HG02943 (cell line): ENCODE results near the gene GAGE10.
A peak's percentile ranks its signal among the peaks of the same experiment; 100 is the strongest.

ENCODE experiments used
- ATAC-seq: cut with Tn5 transposase; IDR thresholded peaks from one replicate; pipeline ENCODE4 v1.9.1; 2021; ENCODE audit warnings: mild to moderate bottlenecking, low read depth, moderate library complexity; ENCODE audit not compliant: unreplicated experiment

The GAGE10 gene, protein sequence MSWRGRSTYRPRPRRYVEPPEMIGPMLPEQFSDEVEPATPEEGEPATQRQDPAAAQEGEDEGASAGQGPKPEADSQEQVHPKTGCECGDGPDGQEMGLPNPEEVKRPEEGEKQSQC

DNA sequence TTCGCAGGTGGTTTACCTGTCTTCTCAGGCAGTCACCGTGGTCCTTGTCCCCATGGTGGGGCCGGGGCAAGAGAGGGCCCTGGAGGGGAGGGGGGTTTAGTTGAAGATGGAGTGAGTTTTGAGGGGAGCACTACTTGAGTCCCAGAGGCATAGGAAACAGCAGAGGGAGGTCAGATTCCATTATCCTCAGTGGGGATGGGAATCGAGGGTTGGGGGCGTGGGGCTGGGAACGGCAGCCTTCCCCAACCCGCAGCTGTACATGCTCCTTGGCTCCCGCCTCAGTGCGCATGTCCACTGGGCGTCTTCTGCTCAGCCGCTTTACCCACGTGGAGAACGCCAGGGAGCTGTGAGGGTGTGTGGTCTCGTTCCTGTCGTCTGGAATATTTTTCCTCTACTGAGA is at the start of gene GAGE10:
Gene GAGE10, plus strand, starts transcription at position 301 of the 400 bp plus-strand sequence. CDS start 1,214 bp downstream, outside the sequence.
- ATAC-seq, result no peak

DNA sequence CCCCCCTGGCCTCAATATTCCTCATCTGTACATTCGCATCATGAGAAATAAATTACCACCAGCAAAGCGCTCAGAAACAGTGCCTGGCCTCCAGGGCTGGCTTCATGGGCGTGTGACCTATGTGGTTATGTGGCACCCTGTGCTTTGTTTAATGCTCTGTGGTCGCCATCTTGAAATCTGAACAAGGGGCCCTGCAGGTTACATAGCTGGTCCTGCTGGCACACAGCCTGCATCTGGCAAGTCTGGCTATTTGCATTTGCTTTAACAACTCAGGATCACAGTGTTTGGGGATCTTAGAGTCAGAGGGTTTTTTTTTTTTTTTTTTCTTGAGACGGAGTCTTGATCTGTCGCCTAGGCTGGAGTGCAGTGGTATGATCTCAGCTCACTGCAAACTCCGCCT is 48.8 kb upstream of the GAGE10 start:
- no peak for ATAC-seq

DNA sequence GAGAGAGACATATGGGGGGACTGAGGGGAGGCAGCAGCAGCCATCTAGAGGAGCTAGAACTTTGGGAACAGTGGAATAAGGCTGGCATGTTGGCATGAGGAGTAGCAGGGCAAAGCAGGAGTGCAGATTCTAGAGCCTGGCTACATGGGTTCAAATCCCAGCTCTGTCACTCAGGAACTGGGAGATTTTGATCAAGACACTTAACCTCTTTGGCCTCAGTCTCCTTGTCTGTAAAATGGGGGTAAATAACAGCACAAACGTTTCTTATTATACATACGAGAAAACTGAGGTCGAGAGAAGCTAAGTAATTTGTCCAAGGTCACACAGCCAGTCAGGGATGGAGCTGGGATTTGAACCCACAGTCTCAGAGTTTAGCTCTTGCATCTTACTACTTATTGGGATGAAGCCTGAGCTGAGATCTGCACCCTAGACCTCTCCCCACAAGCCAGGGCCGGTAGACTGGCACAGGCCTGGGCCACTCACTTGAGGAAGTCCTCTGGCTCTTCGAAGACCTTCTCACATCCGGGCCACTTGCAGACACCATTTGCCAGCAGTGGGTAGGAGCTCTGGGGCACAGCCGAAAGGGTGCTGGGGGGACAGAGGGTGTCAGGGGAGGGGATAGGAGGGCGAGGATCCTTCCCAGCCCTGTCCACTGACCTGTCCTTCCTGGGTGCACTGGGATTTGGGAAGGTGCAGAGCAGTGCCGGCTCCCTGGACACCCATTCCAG is 47.0 kb upstream of the GAGE10 start:
- ATAC-seq, result no peak

DNA sequence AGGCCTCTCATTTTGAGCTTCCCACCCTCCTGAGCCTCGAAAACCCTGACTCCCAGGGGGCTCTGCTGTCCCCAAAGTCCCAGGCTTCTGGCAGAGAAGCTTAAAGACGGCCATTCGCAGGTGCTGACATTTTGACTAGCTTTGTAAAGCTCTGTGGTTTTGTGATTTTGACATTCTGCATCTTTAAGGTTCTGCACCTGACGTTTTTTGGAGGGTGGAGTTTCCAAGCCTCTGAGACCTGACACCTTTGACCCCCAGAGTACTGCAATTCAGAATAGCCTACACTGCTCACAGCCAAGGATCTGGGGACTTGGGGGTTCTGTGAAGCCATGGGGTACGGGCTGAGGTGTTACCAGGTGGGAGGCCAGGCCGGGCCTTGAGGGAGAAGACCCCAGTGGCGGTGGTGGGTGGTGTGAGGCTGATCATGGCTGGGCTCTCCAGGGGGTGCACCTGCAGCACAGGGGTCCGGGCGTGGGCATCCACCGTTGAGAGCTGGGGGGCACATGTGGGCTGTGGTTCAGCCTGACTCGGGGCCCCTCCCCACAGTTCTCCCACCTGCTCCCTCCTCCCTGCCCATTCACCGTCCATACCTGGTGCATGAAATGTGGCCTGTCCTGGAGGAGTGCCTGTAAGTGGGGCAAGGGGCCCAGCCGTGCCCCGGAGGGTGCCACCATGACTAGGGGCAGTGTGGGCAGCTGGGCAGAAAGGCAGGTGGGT is 46.2 kb upstream of the GAGE10 start:
- no peak for ATAC-seq

DNA sequence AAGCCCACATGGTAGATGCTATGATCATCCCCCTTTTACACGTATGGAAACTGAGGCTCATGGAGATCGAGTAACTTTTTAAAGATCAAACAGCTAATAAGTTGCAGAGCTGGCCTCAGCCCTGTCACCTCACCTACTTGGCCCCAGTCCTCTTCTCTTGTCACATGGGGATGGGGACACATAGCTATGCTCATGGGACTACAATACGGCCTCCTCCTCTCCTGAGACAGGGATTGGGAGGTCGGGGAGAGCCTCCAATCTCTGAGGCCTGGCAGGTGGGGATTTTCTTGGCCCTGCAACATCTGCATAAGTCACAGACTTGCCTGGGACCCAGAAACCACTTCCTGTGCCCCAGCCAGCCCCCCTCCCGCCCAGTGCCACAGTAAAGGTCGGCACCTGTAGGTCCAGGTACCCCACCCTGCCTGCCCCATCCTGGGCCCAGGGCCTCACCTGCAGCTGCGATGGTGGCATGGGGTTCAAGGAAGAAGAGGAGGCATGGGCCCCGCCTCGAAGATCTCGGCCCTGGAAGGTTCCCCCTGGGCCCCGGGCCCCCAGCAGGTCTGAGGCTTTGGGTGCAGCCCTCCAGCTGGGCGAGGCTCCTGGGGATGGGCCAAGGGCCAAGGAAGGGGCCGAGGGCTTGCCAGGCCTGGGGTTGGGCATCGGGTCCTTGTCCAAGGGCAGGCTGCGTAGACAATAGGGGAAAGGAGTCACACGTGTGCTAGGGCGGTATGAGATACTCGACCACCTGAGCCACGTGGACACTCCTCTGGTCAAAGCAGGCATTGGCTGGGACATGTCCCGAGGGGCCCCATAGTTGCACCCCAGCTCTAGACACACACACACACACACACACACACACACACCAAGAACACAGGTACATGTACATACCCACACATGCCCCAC is 45.3 kb upstream of the GAGE10 start:
- no peak for ATAC-seq

DNA sequence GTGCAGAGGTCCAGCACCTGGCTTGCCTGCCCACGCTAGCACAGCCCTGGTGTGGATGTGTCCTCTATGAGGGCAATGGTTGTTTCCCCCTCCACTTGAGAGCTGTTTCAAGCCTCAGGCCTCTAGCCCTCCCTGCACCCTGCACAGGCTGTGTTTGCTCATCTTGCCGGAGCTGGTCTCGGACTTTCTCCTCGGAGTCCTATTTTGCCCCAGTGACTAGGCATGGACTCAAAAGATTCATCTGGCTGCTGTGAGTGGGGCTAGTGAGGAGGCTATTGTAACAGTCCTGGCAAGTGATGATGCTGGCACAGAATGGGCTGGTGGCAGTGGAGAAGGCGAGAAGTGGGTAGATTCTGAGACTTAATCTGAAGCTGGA is 44.7 kb upstream of the GAGE10 start:
- no peak for ATAC-seq

DNA sequence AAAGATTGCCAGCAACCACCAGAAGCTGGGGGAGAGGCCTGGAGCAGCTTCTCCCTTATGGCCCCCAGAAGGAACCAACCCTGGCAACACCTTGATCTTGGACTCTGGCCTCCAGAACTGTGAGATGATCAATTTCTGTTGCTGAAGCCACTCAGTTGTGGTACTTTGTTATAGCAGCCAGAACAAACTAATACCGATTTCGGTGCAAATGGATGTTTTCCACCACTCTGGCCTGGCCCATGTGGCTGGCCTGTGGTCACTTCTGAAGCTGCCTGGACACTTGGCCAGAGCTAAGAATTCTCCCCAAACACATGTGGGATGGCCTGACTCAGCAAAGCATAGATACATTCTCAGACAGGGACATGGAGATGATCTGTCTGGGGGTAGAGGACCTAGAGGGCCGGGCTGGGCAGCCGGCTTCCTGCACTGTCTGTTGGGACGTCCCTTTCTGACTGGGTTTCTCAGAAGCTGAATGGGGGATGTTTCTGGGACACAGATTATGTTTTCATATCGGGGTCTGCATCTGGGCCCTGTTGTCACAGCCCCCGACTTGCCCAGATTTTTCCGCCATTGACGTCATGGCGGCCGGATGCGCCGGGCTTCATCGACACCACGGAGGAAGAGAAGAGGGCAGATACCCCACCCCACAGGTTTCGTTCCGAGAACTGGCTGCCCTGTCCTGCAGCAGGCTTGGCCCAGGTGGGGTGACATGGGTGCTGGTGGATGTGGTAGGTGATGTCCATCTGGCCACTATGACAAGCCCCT is 43.0 kb upstream of the GAGE10 start:
- ATAC-seq, result no peak

DNA sequence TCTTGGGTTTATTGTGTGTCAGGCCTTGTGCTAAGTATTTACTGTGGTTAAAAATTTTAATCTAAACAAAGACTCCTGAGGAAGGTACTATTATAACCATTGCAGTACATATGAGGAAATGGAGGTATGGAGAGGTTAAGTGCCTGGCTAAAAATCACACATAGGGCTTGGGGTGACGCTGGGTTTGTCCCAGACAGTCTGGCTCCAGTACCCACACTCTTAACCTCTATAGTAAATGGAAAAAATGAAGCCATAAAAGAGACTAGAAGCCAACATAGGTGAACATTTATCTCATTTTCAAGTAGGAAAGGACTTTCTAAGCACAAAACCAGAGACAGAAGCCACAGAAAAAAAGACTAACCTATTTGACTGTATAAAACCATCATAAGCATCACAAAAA is 40.8 kb upstream of the GAGE10 start:
- no peak for ATAC-seq

DNA sequence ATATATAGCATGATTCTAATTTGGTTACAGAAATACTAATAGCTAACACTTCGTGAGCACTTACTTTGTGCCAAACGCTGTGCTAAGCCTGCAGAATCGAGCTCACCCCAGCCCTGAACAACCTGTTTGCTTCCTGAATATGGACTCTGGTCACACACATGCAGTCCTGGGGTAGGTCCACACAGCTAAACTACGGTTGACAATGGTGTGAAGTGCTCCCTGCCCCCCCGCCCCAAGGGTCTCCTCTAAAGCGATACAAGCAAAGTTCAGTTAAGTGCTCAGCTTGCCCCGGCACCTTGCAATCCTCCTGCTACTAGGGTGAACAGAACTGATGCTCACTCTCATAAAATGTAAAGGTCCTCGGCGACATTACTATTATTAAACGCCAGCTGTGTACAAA is 39.8 kb upstream of the GAGE10 start:
- ATAC-seq, result no peak

DNA sequence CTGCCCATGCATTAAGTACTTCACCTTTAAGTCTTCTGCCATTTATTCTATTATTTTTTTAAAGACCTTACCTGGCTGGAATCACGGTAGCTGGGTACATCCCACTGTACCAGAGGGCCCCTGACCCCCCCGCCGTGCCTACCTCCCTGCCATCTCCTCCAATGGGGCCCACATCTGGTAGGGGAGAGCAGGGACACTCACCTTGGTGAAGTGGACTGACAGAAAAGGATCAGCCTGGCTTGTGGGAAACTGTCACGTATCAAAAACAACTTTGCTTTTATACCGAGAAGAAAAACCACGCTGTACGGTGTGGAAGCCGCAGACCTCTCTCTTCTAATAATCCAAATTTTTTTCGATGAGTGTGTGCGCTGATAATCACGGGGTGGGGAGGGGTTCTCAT is 39.0 kb upstream of the GAGE10 start, which contains the start of gene FOXP3:
Gene FOXP3, minus strand, starts transcription at position 251 of the 400 bp plus-strand sequence. CDS start 6,205 bp downstream, outside the sequence.
- no peak for ATAC-seq

DNA sequence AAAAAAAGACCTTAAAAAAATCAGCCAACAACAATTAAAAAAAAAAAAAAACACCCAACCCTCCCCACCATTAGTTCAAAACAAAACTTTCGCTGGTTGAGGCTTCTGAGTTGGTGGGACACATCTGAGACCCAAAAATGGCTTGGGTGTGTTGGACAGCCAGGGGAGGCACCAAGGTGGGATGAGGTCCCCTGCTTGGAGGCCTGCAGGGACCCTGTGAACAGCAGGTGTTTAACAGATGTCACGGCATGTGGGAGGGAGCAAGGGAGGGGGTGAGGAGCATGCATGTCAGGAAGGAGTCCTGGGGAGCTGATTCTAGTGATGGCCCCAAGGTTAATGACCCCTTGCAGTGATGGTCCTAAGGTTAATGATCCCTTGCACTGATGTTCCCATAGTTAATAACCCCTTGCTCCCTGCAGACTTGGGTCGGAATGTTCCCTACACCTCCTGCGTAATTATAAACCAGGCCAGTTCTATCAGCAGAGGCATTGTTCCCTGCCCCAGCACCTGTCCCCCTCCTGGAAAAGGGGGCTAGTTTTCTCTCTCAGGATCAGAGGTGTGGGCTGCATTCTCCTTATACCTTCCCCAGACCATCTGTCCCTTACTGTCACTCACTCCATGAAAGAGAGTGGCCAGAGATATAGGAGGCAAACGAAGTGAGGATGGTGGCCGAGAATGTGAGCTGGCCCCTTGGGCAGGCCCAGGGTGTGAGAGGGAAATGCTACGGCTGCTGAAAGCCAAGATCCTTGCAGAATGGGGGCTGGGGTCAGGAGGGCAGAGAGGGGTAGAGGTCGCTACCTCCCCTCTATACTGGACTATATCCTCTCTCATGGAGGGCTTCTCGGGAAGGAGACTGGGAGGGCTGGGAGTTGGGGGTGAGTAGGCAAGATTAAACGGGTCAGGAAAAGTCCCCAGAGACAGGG is 36.7 kb upstream of the GAGE10 start:
- no peak for ATAC-seq

DNA sequence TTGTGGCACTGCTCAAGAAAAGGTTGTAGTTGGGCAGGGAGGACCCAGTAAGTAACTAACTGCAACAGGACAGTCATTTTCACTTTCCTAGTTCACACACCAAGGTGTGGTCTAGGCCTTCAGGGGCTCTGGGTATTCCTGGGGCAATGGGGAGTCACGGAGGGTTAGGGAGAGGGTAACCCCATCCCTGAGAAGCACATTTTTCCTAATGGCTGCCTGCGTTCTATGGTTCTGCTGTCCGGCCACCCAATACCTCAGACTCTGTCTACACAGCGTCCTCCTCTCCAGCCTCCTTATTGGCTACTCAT is 34.8 kb upstream of the GAGE10 start:
- ATAC-seq, result no peak

DNA sequence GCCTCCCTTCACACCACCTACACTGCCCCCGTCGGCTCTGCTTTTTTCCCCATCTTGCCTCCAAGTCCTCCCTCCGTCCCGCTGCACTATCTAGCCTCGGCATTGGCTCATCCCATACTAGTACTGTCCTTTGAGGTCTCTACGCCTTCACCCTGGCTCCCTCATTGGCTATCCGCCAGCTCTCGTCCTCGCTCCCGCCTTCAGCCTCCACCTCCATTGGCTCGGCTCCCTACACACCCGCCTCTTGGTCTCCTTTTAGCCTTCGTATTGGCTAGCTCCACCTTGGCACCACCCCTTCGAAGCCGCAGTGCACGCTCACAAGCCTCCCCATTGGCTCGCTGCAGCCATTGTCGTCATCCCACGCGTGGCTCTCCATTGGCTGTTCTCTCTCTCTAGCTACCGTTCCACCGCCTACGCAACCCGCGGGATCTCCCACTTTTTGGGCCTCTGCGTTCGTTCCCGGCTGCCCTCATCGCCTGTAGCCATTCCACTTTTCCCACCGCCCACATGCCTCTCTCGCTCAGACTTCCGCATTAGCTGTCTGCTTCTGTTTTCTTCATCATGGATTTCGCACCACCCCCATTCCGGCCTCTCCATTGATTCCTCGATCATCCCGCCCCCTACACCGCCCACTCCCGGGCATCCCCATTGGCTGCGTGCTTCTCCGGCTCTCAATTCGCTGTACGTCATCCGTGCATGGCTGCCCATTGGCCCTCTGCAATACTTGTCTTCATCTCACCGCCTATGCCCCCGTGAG is 34.3 kb upstream of the GAGE10 start:
- peak; percentile 82 for ATAC-seq

DNA sequence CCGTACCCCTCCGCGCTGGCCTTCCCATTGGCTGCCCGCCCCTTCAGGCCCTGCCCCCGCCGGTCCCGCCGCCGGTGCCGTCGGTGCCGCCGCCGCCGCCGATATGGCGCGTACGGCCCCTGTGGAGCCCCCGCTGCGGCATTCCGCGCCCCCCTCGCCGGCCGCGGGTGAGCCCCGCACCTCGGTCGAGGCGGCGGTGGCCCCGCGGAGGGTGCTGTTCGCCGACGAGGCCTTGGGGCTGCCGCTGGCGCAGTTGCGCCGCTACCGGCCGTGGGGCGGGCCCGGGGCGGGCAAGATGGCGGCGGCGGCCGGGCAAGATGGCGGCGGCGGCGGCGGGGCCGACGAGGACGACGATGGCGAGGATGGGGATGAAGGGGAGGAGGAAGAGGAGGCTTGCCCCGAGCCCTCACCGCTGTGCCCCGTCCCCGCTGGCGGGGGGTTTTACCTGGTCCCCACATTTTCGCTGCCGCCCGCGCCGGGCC is 33.6 kb upstream of the GAGE10 start, which contains the start of gene PPP1R3F:
Gene PPP1R3F, plus strand, starts transcription at position 27 of the 482 bp plus-strand sequence. Its CDS starts 77 bp downstream, at position 104.
- no peak for ATAC-seq

DNA sequence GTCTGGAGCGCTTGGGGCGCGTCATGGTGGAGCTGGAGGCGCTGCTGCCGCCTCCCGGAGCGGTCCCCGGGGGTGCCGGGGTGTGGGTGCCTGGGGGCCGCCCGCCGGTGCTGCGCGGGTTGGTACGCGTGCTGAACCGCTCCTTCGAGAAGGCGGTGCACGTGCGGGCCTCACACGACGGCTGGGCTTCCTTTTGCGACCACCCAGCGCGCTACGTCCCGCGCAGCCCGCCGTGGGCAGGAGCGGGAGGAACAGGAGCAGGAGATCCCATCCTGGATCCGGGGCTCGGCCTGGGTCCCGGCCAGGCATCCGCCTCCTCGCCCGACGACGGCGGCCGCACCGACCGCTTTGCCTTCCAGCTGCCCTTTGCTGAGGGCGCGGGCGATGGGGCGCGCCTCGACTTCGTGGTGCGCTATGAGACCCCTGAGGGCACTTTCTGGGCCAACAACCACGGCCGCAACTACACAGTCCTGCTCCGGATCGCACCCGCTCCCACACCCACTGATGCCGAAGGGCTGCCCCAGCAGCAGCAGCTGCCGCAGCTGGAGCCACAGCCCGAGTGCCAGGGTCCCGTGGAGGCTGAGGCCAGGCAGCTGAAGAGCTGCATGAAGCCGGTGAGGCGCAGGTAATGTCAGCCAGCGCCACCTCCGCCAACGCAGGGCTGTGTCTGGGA is 33.1 kb upstream of the GAGE10 start:
- no peak for ATAC-seq

DNA sequence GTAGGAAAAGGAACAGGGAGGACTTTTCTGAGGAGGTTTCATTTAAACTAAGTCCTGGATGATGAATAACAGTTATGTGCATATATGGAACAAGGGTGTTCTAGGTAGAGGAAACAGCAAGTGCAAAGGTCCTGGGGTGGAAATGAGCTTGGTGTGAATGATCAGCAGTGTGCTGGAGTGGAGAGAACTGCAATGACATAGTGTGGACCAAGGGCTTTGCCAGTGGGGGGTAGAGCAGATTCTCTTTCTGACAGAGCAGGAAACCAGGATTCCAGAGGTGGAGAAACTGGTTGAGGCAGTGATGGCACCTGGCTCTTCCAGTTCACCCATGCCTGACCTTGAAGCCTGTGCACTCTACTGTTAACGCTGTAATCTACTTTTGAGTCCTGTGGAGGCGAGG is 32.1 kb upstream of the GAGE10 start:
- ATAC-seq, result no peak

DNA sequence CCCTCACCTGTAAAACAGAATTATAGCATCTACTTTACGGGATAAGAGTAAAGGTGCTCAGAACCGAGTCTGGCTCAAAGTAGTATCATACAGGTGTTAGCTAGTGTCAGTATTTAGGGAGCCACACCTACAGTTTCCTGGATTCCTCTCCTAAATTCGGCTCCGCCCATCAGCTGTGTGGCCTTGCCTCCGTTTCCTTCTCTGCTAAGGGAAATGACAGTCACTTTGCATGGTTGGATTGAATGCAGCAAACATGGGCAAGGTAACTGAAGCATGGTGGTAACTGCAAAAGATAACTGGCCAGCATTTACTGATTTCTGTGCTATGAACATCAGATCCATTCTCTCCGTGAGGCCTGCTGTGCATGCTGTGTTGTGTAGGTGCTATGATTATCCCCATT is 31.0 kb upstream of the GAGE10 start:
- ATAC-seq, result no peak
